Ovary (tissue), 3 donors: ENCODE data around the gene SPI1.

ENCODE experiments used
- POLR2A ChIP-seq: fragments of 450-650 bp; IDR thresholded peaks from one replicate; pipeline ENCODE4 v1.6.1; 2017; ENCODE audit warnings: antibody characterized with exemption, mild to moderate bottlenecking, moderate library complexity
- TF ChIP-seq, protein P1 (sequence below), 3 donors: fragments of 450-650 bp in 2 of 3; fragments of 200-600 bp in 1 of 3; IDR thresholded peaks; one replicate each; pipeline versions ENCODE4 v1.5.1 to v1.8.0; 2016 to 2022; ENCODE audit warnings: antibody characterized with exemption in 3 of 3, mild to moderate bottlenecking in 1 of 3
- donor health status: DM: no; HTN: no; CAD: no.

GRCh38 chr11:47396049-47396320, 17.6 kb upstream of the SPI1 start:
- no peak for TF ChIP-seq POLR2A
- TF ChIP-seq, protein P1, sequence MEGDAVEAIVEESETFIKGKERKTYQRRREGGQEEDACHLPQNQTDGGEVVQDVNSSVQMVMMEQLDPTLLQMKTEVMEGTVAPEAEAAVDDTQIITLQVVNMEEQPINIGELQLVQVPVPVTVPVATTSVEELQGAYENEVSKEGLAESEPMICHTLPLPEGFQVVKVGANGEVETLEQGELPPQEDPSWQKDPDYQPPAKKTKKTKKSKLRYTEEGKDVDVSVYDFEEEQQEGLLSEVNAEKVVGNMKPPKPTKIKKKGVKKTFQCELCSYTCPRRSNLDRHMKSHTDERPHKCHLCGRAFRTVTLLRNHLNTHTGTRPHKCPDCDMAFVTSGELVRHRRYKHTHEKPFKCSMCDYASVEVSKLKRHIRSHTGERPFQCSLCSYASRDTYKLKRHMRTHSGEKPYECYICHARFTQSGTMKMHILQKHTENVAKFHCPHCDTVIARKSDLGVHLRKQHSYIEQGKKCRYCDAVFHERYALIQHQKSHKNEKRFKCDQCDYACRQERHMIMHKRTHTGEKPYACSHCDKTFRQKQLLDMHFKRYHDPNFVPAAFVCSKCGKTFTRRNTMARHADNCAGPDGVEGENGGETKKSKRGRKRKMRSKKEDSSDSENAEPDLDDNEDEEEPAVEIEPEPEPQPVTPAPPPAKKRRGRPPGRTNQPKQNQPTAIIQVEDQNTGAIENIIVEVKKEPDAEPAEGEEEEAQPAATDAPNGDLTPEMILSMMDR (IDR thresholded peaks at IDR 0.05), result no peak
